GM12878 (cell line): Measurements from ENCODE around the gene MAP3K5. TPM values are rescaled to one million over a fixed set of nuclear protein-coding genes. Genes with fewer than 3 reads are reported as not detected.

Experiments used
- ATAC-seq: fragments of 200-7000 bp; cut with Tn5 transposase; 3 replicates; pipeline ENCODE4 v1.9.1; 2020; ENCODE audit warnings: mild to moderate bottlenecking, moderate library complexity
- BruUV-seq: library from RNA; stranded (reverse); fragments of 400-500 nt; replicated peaks from 2 replicates; lab custom pipeline; 2021; lab: Mats Ljungman, UMichigan
- CTCF ChIA-PET: fragments of 300-600 bp; sonication (Branson Sonifier 250); formaldehyde crosslinking; extraction: SDS; loops from one replicate; lab custom pipeline; 2021; ENCODE audit warnings: inconsistent platforms; lab: Yijun Ruan, JAX
- POLR2A ChIA-PET: fragments of 350-600 bp; formaldehyde crosslinking; extraction: SDS; loops from one replicate; lab custom pipeline; 2021; ENCODE audit warnings: inconsistent platforms; lab: Charles Lee
- RAD21 ChIA-PET: fragments of 300-600 bp; sonication (Branson Sonifier 250); formaldehyde crosslinking; loops from one replicate; lab custom pipeline; 2023; ENCODE audit warnings: antibody characterized with exemption; ENCODE audit not compliant: unreplicated experiment; lab: Charles Lee
- SMC1A ChIA-PET: fragments of 300-600 bp; sonication (Branson Sonifier 250); formaldehyde crosslinking; loops from one replicate; lab custom pipeline; 2023; ENCODE audit not compliant: unreplicated experiment, uncharacterized antibody; lab: Charles Lee
- DNase-seq: peaks from one replicate; pipeline ENCODE4 v3.0.0-alpha.2; 2011; ENCODE audit warnings: low read depth, low spot score
- FAIRE-seq: peaks from 3 replicates; lab custom pipeline; 2011; peaks lifted over from hg19 to GRCh38; lab: Jason Lieb, UNC
- H2AFZ ChIP-seq: 2 replicates; pipeline ENCODE4 v1.6.0; 2011; ENCODE audit warnings: low read depth, low read length, control low read depth; ENCODE audit not compliant: control insufficient read depth
- H3K27ac ChIP-seq: 2 replicates; pipeline ENCODE4 v1.5.1; 2011; ENCODE audit warnings: control low read depth; ENCODE audit not compliant: control insufficient read depth, insufficient read depth
- H3K27me3 ChIP-seq, 2 experiments: replicated peaks in 1 of 2; 2 replicates each; pipeline versions ENCODE4 v1.6.0 to v1.6.1; 2011; ENCODE audit warnings: low read length in 1 of 2; ENCODE audit not compliant: control insufficient read depth in 2 of 2, insufficient read depth in 2 of 2
- H3K36me3 ChIP-seq, 2 experiments: 2 replicates each; pipeline ENCODE4 v1.5.1; 2011; ENCODE audit warnings: low read length in 1 of 2; ENCODE audit not compliant: control insufficient read depth in 2 of 2, insufficient read depth in 2 of 2
- H3K4me1 ChIP-seq: 2 replicates; pipeline ENCODE4 v1.6.1; 2011; ENCODE audit warnings: mild to moderate bottlenecking, low read length, moderate library complexity, mixed read lengths; ENCODE audit not compliant: control insufficient read depth, insufficient read depth
- H3K4me2 ChIP-seq: 2 replicates; pipeline ENCODE4 v1.6.0; 2011; ENCODE audit warnings: control low read depth; ENCODE audit not compliant: control insufficient read depth, insufficient read depth
- H3K4me3 ChIP-seq: fragments of 200-600 bp; sonication (generic); 2 replicates; pipeline ENCODE4 v1.5.1; 2016
- H3K79me2 ChIP-seq: 2 replicates; pipeline ENCODE4 v1.6.0; 2011; ENCODE audit warnings: low read length; ENCODE audit not compliant: control insufficient read depth, insufficient read depth
- H3K9ac ChIP-seq: 2 replicates; pipeline ENCODE4 v1.8.0; 2011; ENCODE audit warnings: low read length, control low read depth, mixed read lengths; ENCODE audit not compliant: control insufficient read depth, insufficient read depth
- H3K9me3 ChIP-seq: replicated peaks from 3 replicates; pipeline ENCODE4 v1.5.1; 2011; ENCODE audit warnings: mild to moderate bottlenecking, low read length; ENCODE audit not compliant: control insufficient read depth, insufficient read depth
- H4K20me1 ChIP-seq: 2 replicates; pipeline ENCODE4 v1.6.0; 2011; ENCODE audit not compliant: control insufficient read depth, insufficient read depth
- DPF2 ChIP-seq: fragments of 450-650 bp; IDR thresholded peaks from 2 replicates; pipeline ENCODE4 v1.6.1; 2017; ENCODE audit warnings: mild to moderate bottlenecking
- HCFC1 ChIP-seq: fragments of 150-350 bp; IDR thresholded peaks from 2 replicates; pipeline ENCODE4 v1.6.1; 2014; ENCODE audit warnings: low read length
- SREBF1 ChIP-seq: IDR thresholded peaks from 2 replicates; pipeline ENCODE4 v1.6.1; 2012; ENCODE audit warnings: mild to moderate bottlenecking, low read length
- WGBS: methylation state at CpG from one replicate; pipeline ENCODE4 v1.1.6; 2016; ENCODE audit warnings: low lambda C conversion rate; ENCODE audit not compliant: insufficient replicate concordance, insufficient coverage; ENCODE audit errors: missing lambda C conversion rate; 5-methylcytosine and 5-hydroxymethylcytosine counted together
- in situ Hi-C: fragments of 300-500 bp; cut with MboI; formaldehyde crosslinking; loops from 9 replicates; pipeline ENCODE4 v1.14.3; 2018; ENCODE audit warnings: mixed read lengths
- intact Hi-C: fragments of 100-400 bp; cut with micrococcal nuclease; formaldehyde crosslinking; loops from one replicate; pipeline ENCODE4 v1.14.2; 2022; ENCODE audit not compliant: unreplicated experiment
- polyA plus RNA-seq, 11 experiments: library from polyadenylated mRNA; depleted of rRNA in 4 of 11; unstranded in 6 of 11; stranded (reverse) in 5 of 11; fragments of >200 nt; fragmentation: Nextera tagmentation in 4 of 11; fragmentation: Illumina TruSeq in 1 of 11; extraction: Ambion mirVana in 4 of 11; extraction: Trizol in 1 of 11; gene quantifications; 1 replicate in 1 of 11; 2 replicates in 10 of 11; pipeline versions ENCODE4 v1.2.1 to v1.2.3, GENCODE V29; 2011 to 2016; ENCODE audit warnings: inconsistent platforms in 2 of 11, missing spikeins in 2 of 11, low read depth in 1 of 11
- total RNA-seq, 4 experiments: library from RNA; depleted of rRNA in 3 of 4; stranded (reverse); fragments of >200 nt in 3 of 4; fragmentation: Illumina TruSeq in 1 of 4; extraction: Trizol in 1 of 4; gene quantifications; 2 replicates each; pipeline versions ENCODE4 v1.2.1 to v1.2.3, GENCODE V29; 2013 to 2021
- TF ChIP-seq, protein P1 (sequence below): fragments of 450-650 bp; IDR thresholded peaks from 2 replicates; pipeline ENCODE4 v1.6.1; 2018; ENCODE audit warnings: mild to moderate bottlenecking, low read depth, moderate library complexity; ENCODE audit not compliant: partially characterized antibody

Gene MAP3K5
- total and polyA plus RNA-seq, 10 of the 15 experiments (the other 5 are each of a cell fraction or from before 2014, with no cell fraction given), result 5.4 to 34.3 (median 26.4) TPM

DNA sequence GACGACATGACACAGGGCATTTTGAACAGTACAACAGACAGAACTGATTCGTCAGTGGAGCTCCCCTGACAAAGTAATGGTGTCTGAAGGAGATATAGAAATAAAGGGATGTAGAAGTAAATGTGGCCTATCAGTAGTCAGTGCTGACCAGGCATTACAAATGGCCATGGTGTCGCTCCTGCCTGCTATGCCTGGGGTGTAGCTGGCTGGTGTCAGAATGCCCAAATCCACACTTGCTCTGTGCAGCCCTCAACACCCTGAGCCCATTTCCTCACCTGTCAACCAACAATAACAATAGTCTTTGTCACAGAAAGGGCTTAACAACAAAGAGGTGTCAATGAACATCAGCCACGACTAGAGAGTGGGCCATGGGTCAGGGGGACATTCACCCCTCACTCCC is 53.2 kb downstream of the MAP3K5 start:
- BruUV-seq, result no TSS peak
- Histone ChIP-seq H3K79me2 (peaks cover 98% of the 10 kb centered on the region), H3K27me3 (no peaks in the 10 kb centered on the region), H3K4me3 (no peak overlapping the region), H2AFZ (no peak overlapping the region), H3K27ac (no peak overlapping the region), H3K9me3 (no peaks in the 10 kb centered on the region), H4K20me1 (no peaks in the 10 kb centered on the region), H3K4me2 (no peak overlapping the region), H3K36me3 (peaks cover 2 to 6% of the 10 kb centered on the region in 2 experiments; a peak in 2 of 4 replicates), H3K4me1 (peaks cover 7% of the 10 kb centered on the region; the same call in 1 of the 2 replicates), H3K9ac (no peak overlapping the region)
- intact Hi-C loops, result no loop called here
- SMC1A ChIA-PET, result interaction anchor here (1.1 to 19.4 kb wide), 10 partner anchors 9 to 94 kb away, joined by 4 to 370 read pairs (median 14); partner anchors contain the start of gene MAP3K5
- WGBS, result 98% methylated on average over 4 of the region's 4 CpGs
- RAD21 ChIA-PET, result interaction anchor here (1.1 to 4.8 kb wide), 6 partner anchors 14 to 95 kb away, joined by 3 to 56 read pairs (median 12); partner anchors contain the start of gene MAP3K5
- no peak for DNase-seq
- ATAC-seq, result no peak
- no peak for FAIRE-seq
- TF ChIP-seq HCFC1, result no peak
- no peak for TF ChIP-seq DPF2
- TF ChIP-seq, protein P1, sequence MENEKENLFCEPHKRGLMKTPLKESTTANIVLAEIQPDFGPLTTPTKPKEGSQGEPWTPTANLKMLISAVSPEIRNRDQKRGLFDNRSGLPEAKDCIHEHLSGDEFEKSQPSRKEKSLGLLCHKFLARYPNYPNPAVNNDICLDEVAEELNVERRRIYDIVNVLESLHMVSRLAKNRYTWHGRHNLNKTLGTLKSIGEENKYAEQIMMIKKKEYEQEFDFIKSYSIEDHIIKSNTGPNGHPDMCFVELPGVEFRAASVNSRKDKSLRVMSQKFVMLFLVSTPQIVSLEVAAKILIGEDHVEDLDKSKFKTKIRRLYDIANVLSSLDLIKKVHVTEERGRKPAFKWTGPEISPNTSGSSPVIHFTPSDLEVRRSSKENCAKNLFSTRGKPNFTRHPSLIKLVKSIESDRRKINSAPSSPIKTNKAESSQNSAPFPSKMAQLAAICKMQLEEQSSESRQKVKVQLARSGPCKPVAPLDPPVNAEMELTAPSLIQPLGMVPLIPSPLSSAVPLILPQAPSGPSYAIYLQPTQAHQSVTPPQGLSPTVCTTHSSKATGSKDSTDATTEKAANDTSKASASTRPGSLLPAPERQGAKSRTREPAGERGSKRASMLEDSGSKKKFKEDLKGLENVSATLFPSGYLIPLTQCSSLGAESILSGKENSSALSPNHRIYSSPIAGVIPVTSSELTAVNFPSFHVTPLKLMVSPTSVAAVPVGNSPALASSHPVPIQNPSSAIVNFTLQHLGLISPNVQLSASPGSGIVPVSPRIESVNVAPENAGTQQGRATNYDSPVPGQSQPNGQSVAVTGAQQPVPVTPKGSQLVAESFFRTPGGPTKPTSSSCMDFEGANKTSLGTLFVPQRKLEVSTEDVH, result no peak
- TF ChIP-seq SREBF1, result no peak
- POLR2A ChIA-PET, result interaction anchor here (0.6 to 1.5 kb wide), 3 partner anchors 10 to 19 kb away, joined by 3 to 6 read pairs (median 4); no protein-coding TSS in a partner anchor
- CTCF ChIA-PET, result interaction anchor here (1.4 to 5.7 kb wide), 7 partner anchors 9 to 94 kb away, joined by 5 to 34 read pairs (median 8); partner anchors contain the start of gene MAP3K5
- in situ Hi-C loops, result no loop called here
